Caco-2 (cell line): ENCODE results near the gene PAPSS1. TPM values are rescaled to one million over a fixed set of nuclear protein-coding genes. Genes with fewer than 3 reads are reported as not detected.

Experiments
- BruUV-seq: library from RNA; stranded (reverse); fragments of 400-500 nt; replicated peaks from 2 replicates; lab custom pipeline; 2021; lab: Mats Ljungman, UMichigan
- CTCF ChIA-PET: fragments of 300-600 bp; sonication (Branson Sonifier 250); formaldehyde crosslinking; loops from one replicate; lab custom pipeline; 2022; ENCODE audit warnings: antibody characterized with exemption; lab: Charles Lee
- POLR2A ChIA-PET: fragments of 300-600 bp; sonication (Branson Sonifier 250); formaldehyde crosslinking; loops from one replicate; lab custom pipeline; 2022; ENCODE audit warnings: antibody characterized with exemption; lab: Charles Lee
- DNase-seq, 2 experiments: peaks; one replicate each; pipeline versions ENCODE4 v3.0.0 to v3.0.0-alpha.2; 2020 to 2022
- H3K27me3 ChIP-seq: replicated peaks from 2 replicates; pipeline ENCODE4 v1.6.0; 2011; ENCODE audit warnings: low read length; ENCODE audit not compliant: control insufficient read depth, insufficient read depth
- H3K36me3 ChIP-seq: 2 replicates; pipeline ENCODE4 v1.5.1; 2011; ENCODE audit warnings: low read length; ENCODE audit not compliant: control insufficient read depth, insufficient read depth
- H3K4me1 ChIP-seq: fragments of 250-450 bp; sonication (Bioruptor Pico); 2 replicates; pipeline ENCODE4 v1.5.1; 2020; ENCODE audit warnings: mild to moderate bottlenecking
- H3K4me3 ChIP-seq: 2 replicates; pipeline ENCODE4 v1.5.1; 2011; ENCODE audit warnings: low read depth, mild to moderate bottlenecking, control low read depth, low read length
- H3K9me3 ChIP-seq: fragments of 250-450 bp; sonication (Bioruptor Pico); 2 replicates; pipeline ENCODE4 v1.5.1; 2020; ENCODE audit warnings: mild to moderate bottlenecking, moderate library complexity
- H3K27ac Mint-ChIP-seq: one replicate; pipeline ENCODE4 v1.8.0; 2022; ENCODE audit warnings: mixed read lengths; ENCODE audit not compliant: unreplicated experiment
- H3K27me3 Mint-ChIP-seq: one replicate; pipeline ENCODE4 v1.8.0; 2022; ENCODE audit warnings: mixed read lengths; ENCODE audit not compliant: insufficient read depth, unreplicated experiment
- H3K36me3 Mint-ChIP-seq: one replicate; pipeline ENCODE4 v1.8.0; 2022; ENCODE audit warnings: mild to moderate bottlenecking, mixed read lengths; ENCODE audit not compliant: insufficient read depth, unreplicated experiment
- H3K4me1 Mint-ChIP-seq: one replicate; pipeline ENCODE4 v1.8.0; 2022; ENCODE audit warnings: low read depth, mixed read lengths; ENCODE audit not compliant: unreplicated experiment
- H3K4me3 Mint-ChIP-seq: one replicate; pipeline ENCODE4 v1.8.0; 2022; ENCODE audit warnings: mild to moderate bottlenecking, moderate library complexity, mixed read lengths; ENCODE audit not compliant: unreplicated experiment
- H3K9me3 Mint-ChIP-seq: one replicate; pipeline ENCODE4 v1.8.0; 2022; ENCODE audit warnings: mixed read lengths; ENCODE audit not compliant: unreplicated experiment
- CTCF ChIP-seq, 2 experiments: fragments of 200-600 bp in 1 of 2; IDR thresholded peaks; 1 replicate in 1 of 2; 2 replicates in 1 of 2; pipeline versions ENCODE4 v1.5.1 to v1.8.0; 2011 to 2022; ENCODE audit warnings: antibody characterized with exemption in 1 of 2, control low read depth in 1 of 2, inconsistent platforms in 1 of 2, low read depth in 1 of 2, low read length in 1 of 2, mild to moderate bottlenecking in 1 of 2, moderate library complexity in 1 of 2; ENCODE audit not compliant: insufficient read depth in 1 of 2, severe bottlenecking in 1 of 2, unreplicated experiment in 1 of 2
- intact Hi-C: fragments of 100-400 bp; cut with micrococcal nuclease; formaldehyde crosslinking; loops from one replicate; pipeline ENCODE4 v1.10.0; 2022; ENCODE audit not compliant: unreplicated experiment
- total RNA-seq: library from RNA; stranded (reverse); gene quantifications from 2 replicates; pipeline ENCODE4 v1.2.3, GENCODE V29; 2022

PAPSS1 gene
- total RNA-seq, 1 experiment from 2014 or later, result 66.1 TPM

- H3K27me3 Mint-ChIP-seq, result no peaks in the 10 kb centered on the region
- no peaks in the 10 kb centered on the region for H3K36me3 Mint-ChIP-seq
- ChIA-PET CTCF (no interaction called here), POLR2A (no interaction called here)
- H3K27me3 ChIP-seq, result no peaks in the 10 kb centered on the region
- H3K9me3 ChIP-seq, result no peaks in the 10 kb centered on the region
- no peaks in the 10 kb centered on the region for H3K4me1 Mint-ChIP-seq
- H3K4me1 ChIP-seq, result no peaks in the 10 kb centered on the region
- no peak for DNase-seq
- BruUV-seq, result no TSS peak
- H3K36me3 ChIP-seq, result no peaks in the 10 kb centered on the region
- H3K4me3 Mint-ChIP-seq, result no peak overlapping the region
- no peak overlapping the region for H3K4me3 ChIP-seq
- H3K9me3 Mint-ChIP-seq, result no peaks in the 10 kb centered on the region
- TF ChIP-seq CTCF (IDR thresholded peaks at IDR 0.05; ENCODE audit: insufficient read depth in 1 of 2, low read depth in 1 of 2, low read length in 1 of 2, severe bottlenecking in 1 of 2, unreplicated experiment in 1 of 2), result no peak
- intact Hi-C loops, result no loop called here
- no peak overlapping the region for H3K27ac Mint-ChIP-seq
These were observed 144.8 kb downstream of the PAPSS1 start for GRCh38 chr4:107575243-107575642.

GRCh38 chr4:107572281-107572680 is 147.8 kb downstream of the PAPSS1 start:
- no TSS peak for BruUV-seq
- POLR2A ChIA-PET, result no interaction called here

GRCh38 chr4:107570952-107571351 is 149.1 kb downstream of the PAPSS1 start:
- DNase-seq, result no peak
- H3K4me3 Mint-ChIP-seq, result no peak overlapping the region
- Histone ChIP-seq H3K9me3 (peaks cover 6% of the 10 kb centered on the region), H3K4me1 (no peaks in the 10 kb centered on the region; the same call in 1 of the 2 replicates), H3K36me3 (no peaks in the 10 kb centered on the region), H3K27me3 (no peaks in the 10 kb centered on the region), H3K4me3 (no peak overlapping the region)
- intact Hi-C loops, result no loop called here
- ChIA-PET CTCF (no interaction called here), POLR2A (no interaction called here)
- no peak for TF ChIP-seq CTCF (IDR thresholded peaks at IDR 0.05; ENCODE audit: insufficient read depth in 1 of 2, low read depth in 1 of 2, low read length in 1 of 2, severe bottlenecking in 1 of 2, unreplicated experiment in 1 of 2)
- no peaks in the 10 kb centered on the region for H3K27me3 Mint-ChIP-seq
- H3K4me1 Mint-ChIP-seq, result no peaks in the 10 kb centered on the region
- H3K9me3 Mint-ChIP-seq, result peaks cover 19% of the 10 kb centered on the region
- H3K36me3 Mint-ChIP-seq, result no peaks in the 10 kb centered on the region
- H3K27ac Mint-ChIP-seq, result no peak overlapping the region
- BruUV-seq, result no TSS peak

More at GRCh38 chr4:107572281-107572680, 147.8 kb downstream of the PAPSS1 start:
- no peaks in the 10 kb centered on the region for H3K4me1 Mint-ChIP-seq
- H3K9me3 ChIP-seq, result no peaks in the 10 kb centered on the region
- no peak overlapping the region for H3K4me3 Mint-ChIP-seq
- no peaks in the 10 kb centered on the region for H3K36me3 Mint-ChIP-seq
- H3K27ac Mint-ChIP-seq, result no peak overlapping the region
- intact Hi-C loops, result no loop called here
- H3K4me1 ChIP-seq, result no peaks in the 10 kb centered on the region
- CTCF ChIA-PET, result no interaction called here
- H3K27me3 Mint-ChIP-seq, result no peaks in the 10 kb centered on the region
- H3K36me3 ChIP-seq, result no peaks in the 10 kb centered on the region
- no peak for DNase-seq
- no peak for TF ChIP-seq CTCF (IDR thresholded peaks at IDR 0.05; ENCODE audit: insufficient read depth in 1 of 2, low read depth in 1 of 2, low read length in 1 of 2, severe bottlenecking in 1 of 2, unreplicated experiment in 1 of 2)
- peaks cover 8% of the 10 kb centered on the region for H3K9me3 Mint-ChIP-seq
- no peaks in the 10 kb centered on the region for H3K27me3 ChIP-seq
- no peak overlapping the region for H3K4me3 ChIP-seq
